PC-9 (cell line): Measurements from ENCODE around the gene LSG1. TPM values are rescaled to one million over a fixed set of nuclear protein-coding genes. Genes with fewer than 3 reads are reported as not detected.

Source experiments
- BruUV-seq: library from RNA; stranded (reverse); fragments of 400-500 nt; replicated peaks from 2 replicates; lab custom pipeline; 2021; lab: Mats Ljungman, UMichigan
- CTCF ChIA-PET: fragments of 300-600 bp; sonication (Branson Sonifier 250); formaldehyde crosslinking; loops from one replicate; lab custom pipeline; 2022; ENCODE audit warnings: antibody characterized with exemption; lab: Charles Lee
- POLR2A ChIA-PET: fragments of 300-600 bp; sonication (Branson Sonifier 250); formaldehyde crosslinking; loops from one replicate; lab custom pipeline; 2022; ENCODE audit warnings: antibody characterized with exemption; ENCODE audit not compliant: unreplicated experiment; lab: Charles Lee
- DNase-seq, 2 experiments: peaks; one replicate each; pipeline versions ENCODE4 v3.0.0 to v3.0.0-alpha.2; 2015 to 2022; ENCODE audit warnings: mixed read lengths in 1 of 2
- H2AFZ ChIP-seq: fragments of 200-600 bp; sonication (generic); 2 replicates; pipeline ENCODE4 v1.8.1; 2017; ENCODE audit warnings: antibody characterized with exemption
- H3F3A ChIP-seq: fragments of 200-600 bp; sonication (generic); 2 replicates; pipeline ENCODE4 v1.8.1; 2017; ENCODE audit warnings: antibody characterized with exemption, mild to moderate bottlenecking, low read depth; ENCODE audit not compliant: insufficient read depth
- H3K27ac ChIP-seq: fragments of 200-600 bp; sonication (generic); 2 replicates; pipeline ENCODE4 v1.6.1; 2016; ENCODE audit warnings: mixed run types
- H3K27me3 ChIP-seq: fragments of 200-600 bp; sonication (generic); 2 replicates; pipeline ENCODE4 v1.6.1; 2016; ENCODE audit warnings: low read depth, mixed run types; ENCODE audit not compliant: insufficient read depth
- H3K36me3 ChIP-seq: fragments of 200-600 bp; sonication (generic); 2 replicates; pipeline ENCODE4 v1.6.1; 2016; ENCODE audit warnings: low read depth, mixed run types
- H3K4me1 ChIP-seq: fragments of 200-600 bp; sonication (generic); replicated peaks from 2 replicates; pipeline ENCODE4 v1.6.1; 2016; ENCODE audit warnings: mixed run types; ENCODE audit not compliant: insufficient read depth
- H3K4me2 ChIP-seq: fragments of 200-600 bp; sonication (generic); 2 replicates; pipeline ENCODE4 v1.6.1; 2017; ENCODE audit warnings: mixed run types
- H3K4me3 ChIP-seq: fragments of 200-600 bp; sonication (generic); 2 replicates; pipeline ENCODE4 v1.6.1; 2016; ENCODE audit warnings: mixed run types
- H3K79me2 ChIP-seq: fragments of 200-600 bp; sonication (generic); 2 replicates; pipeline ENCODE4 v1.6.1; 2017; ENCODE audit warnings: low read depth, mixed run types
- H3K9me2 ChIP-seq: fragments of 200-600 bp; sonication (generic); 2 replicates; pipeline ENCODE4 v1.8.1; 2017; ENCODE audit warnings: mild to moderate bottlenecking; ENCODE audit not compliant: insufficient read depth
- H3K9me3 ChIP-seq: fragments of 200-600 bp; sonication (generic); 2 replicates; pipeline ENCODE4 v1.8.1; 2016; ENCODE audit warnings: low read depth; ENCODE audit not compliant: insufficient read depth
- H4K20me1 ChIP-seq: fragments of 200-600 bp; sonication (generic); 2 replicates; pipeline ENCODE4 v1.8.1; 2017; ENCODE audit not compliant: insufficient read depth
- EZH2 ChIP-seq: fragments of 200-600 bp; sonication (generic); IDR thresholded peaks from 2 replicates; pipeline ENCODE4 v1.8.0; 2017; ENCODE audit warnings: antibody characterized with exemption, low read depth
- intact Hi-C: fragments of 100-400 bp; cut with micrococcal nuclease; formaldehyde crosslinking; loops from one replicate; pipeline ENCODE4 v1.10.0; 2022; ENCODE audit not compliant: unreplicated experiment
- total RNA-seq: library from RNA; stranded (reverse); gene quantifications from 2 replicates; pipeline ENCODE4 v1.2.3, GENCODE V29; 2021
- TF ChIP-seq, protein P1 (sequence below): fragments of 200-600 bp; sonication (generic); conservative IDR thresholded peaks from 2 replicates; pipeline ENCODE4 v1.6.1; 2017; ENCODE audit warnings: mixed run types, antibody characterized with exemption, mild to moderate bottlenecking, moderate library complexity

The LSG1 gene
- total RNA-seq, 1 experiment from 2014 or later = 71.8 TPM

- ChIA-PET POLR2A (no interaction called here), CTCF (no interaction called here)
- no peak overlapping the region for H2AFZ ChIP-seq
- no peaks in the 10 kb centered on the region for H4K20me1 ChIP-seq
- no peaks in the 10 kb centered on the region for H3K79me2 ChIP-seq
- no TSS peak for BruUV-seq
- no peaks in the 10 kb centered on the region for H3F3A ChIP-seq
- DNase-seq = no peak
- H3K27me3 ChIP-seq = no peaks in the 10 kb centered on the region
- no peaks in the 10 kb centered on the region for H3K9me2 ChIP-seq
- no peaks in the 10 kb centered on the region for H3K36me3 ChIP-seq
- TF ChIP-seq, protein P1, sequence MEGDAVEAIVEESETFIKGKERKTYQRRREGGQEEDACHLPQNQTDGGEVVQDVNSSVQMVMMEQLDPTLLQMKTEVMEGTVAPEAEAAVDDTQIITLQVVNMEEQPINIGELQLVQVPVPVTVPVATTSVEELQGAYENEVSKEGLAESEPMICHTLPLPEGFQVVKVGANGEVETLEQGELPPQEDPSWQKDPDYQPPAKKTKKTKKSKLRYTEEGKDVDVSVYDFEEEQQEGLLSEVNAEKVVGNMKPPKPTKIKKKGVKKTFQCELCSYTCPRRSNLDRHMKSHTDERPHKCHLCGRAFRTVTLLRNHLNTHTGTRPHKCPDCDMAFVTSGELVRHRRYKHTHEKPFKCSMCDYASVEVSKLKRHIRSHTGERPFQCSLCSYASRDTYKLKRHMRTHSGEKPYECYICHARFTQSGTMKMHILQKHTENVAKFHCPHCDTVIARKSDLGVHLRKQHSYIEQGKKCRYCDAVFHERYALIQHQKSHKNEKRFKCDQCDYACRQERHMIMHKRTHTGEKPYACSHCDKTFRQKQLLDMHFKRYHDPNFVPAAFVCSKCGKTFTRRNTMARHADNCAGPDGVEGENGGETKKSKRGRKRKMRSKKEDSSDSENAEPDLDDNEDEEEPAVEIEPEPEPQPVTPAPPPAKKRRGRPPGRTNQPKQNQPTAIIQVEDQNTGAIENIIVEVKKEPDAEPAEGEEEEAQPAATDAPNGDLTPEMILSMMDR = no peak
- no peak for TF ChIP-seq EZH2
- H3K4me2 ChIP-seq = no peak overlapping the region
- intact Hi-C loops = no loop called here
- H3K9me3 ChIP-seq = no peaks in the 10 kb centered on the region
- no peak overlapping the region for H3K4me3 ChIP-seq
- H3K4me1 ChIP-seq = no peaks in the 10 kb centered on the region
- H3K27ac ChIP-seq = no peak overlapping the region
Observed at GRCh38 chr3:194623449-194624290, 48.3 kb downstream of the LSG1 start.

DNA sequence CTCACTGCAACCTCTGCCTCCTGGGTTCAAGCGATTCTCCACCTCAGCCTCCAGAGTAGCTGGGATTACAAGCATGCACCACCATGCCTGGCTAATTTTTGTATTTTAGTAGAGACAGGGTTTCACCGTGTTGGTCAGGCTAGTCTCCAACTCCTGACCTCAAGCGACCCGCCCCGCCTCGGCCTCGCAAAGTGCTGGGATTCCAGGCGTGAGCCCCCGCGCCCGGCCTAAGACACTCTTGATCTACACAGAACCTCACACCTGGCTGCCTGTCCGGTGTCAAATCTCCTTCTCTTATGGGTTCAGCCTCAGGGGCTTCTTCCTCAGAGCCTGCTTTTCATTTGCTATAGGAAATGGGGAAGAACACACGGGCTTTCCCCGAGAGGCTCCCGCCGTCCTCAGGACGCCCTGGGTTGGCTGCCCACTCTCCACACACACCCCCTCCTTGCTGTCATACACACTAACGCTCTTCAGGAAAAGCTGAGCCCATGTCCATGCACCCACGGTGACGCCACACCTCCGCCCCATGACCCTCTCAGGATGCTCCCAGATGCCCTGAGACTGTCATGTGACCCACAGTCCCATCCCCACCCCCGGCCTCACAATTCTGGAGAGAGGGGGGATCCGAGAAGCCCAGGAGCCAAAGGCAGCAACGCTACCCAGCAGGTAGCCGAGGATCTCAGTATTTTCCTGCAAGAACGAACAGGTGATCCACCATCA is 49.2 kb downstream of the LSG1 start:
- H3K4me3 ChIP-seq = no peak overlapping the region
- H3K4me1 ChIP-seq = 0 out of 2 replicates have a peak, but pooled peaks cover 4% of the 10 kb centered on the region
- H3K9me2 ChIP-seq = no peaks in the 10 kb centered on the region
- intact Hi-C loops = no loop called here
- POLR2A ChIA-PET = no interaction called here
- no peaks in the 10 kb centered on the region for H3K27me3 ChIP-seq
- TF ChIP-seq EZH2 = no peak
- TF ChIP-seq, protein P1 = no peak
- no peaks in the 10 kb centered on the region for H3K79me2 ChIP-seq
- no TSS peak for BruUV-seq
- H3K9me3 ChIP-seq = no peaks in the 10 kb centered on the region
- CTCF ChIA-PET = no interaction called here
- H3K27ac ChIP-seq = no peak overlapping the region
- H2AFZ ChIP-seq = no peak overlapping the region
- no peaks in the 10 kb centered on the region for H3F3A ChIP-seq
- DNase-seq = no peak
- H3K4me2 ChIP-seq = no peak overlapping the region
- no peaks in the 10 kb centered on the region for H4K20me1 ChIP-seq
- no peaks in the 10 kb centered on the region for H3K36me3 ChIP-seq

DNA sequence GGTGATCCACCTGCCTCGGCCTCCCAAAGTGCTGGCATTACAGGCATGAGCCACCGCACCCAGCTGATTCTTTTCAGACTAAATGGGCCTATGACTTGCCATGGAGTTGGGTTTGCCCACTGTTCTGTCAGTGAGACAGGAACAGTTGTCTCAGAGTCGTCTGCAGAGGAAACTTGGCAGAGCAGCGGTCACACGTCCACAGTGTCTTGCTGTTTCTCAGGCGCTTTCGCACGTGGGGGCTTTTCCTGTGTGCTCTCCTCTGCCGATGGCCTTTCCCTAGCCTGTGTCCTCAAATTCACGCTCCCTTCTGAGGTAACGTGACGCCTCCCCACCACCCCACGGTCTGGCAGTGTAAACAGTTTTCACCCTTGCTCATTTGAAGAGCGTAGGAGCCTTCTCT is 50.0 kb downstream of the LSG1 start:
- Histone ChIP-seq H3K27me3 (no peaks in the 10 kb centered on the region), H3K9me2 (no peaks in the 10 kb centered on the region), H3K79me2 (no peaks in the 10 kb centered on the region), H3K27ac (no peak overlapping the region), H4K20me1 (no peaks in the 10 kb centered on the region), H3K4me3 (no peak overlapping the region), H3F3A (no peaks in the 10 kb centered on the region), H3K4me1 (0 out of 2 replicates have a peak, but pooled peaks cover 4% of the 10 kb centered on the region), H3K36me3 (no peaks in the 10 kb centered on the region), H3K9me3 (0 out of 2 replicates have a peak, but pooled peaks cover 4% of the 10 kb centered on the region), H3K4me2 (no peak overlapping the region), H2AFZ (no peak overlapping the region)
- TF ChIP-seq, protein P1 = no peak
- no peak for TF ChIP-seq EZH2
- no peak for DNase-seq
- POLR2A ChIA-PET = no interaction called here
- CTCF ChIA-PET = interaction anchor here (0.7 kb wide), 2 partner anchors 19 to 935 kb away, joined by 3 to 7 read pairs; no protein-coding TSS in a partner anchor
- BruUV-seq = no TSS peak
- intact Hi-C loops = no loop called here
